RWPE2 (cell line): Measurements from ENCODE around the gene PCDHA9.
"Not testable (repeated sequence)": the region's sequence is repeated elsewhere in the genome, so short reads cannot be mapped to it uniquely, and the experiment has no call there.

Source experiments
- ATAC-seq: fragments of 200-7000 bp; cut with Tn5 transposase; 3 replicates; pipeline ENCODE4 v1.9.1; 2021; ENCODE audit warnings: low read depth
- DNase-seq: peaks from one replicate; pipeline ENCODE4 v3.0.0-alpha.2; 2020; ENCODE audit warnings: low spot score
- H3K27ac ChIP-seq: fragments of 450-650 bp; 2 replicates; pipeline ENCODE4 v1.5.1; 2017; ENCODE audit warnings: mild to moderate bottlenecking; ENCODE audit not compliant: poor library complexity, severe bottlenecking
- H3K27me3 ChIP-seq: fragments of 250-450 bp; sonication (Bioruptor Pico); 2 replicates; pipeline ENCODE4 v1.5.1; 2021; ENCODE audit warnings: mild to moderate bottlenecking, moderate library complexity; ENCODE audit not compliant: insufficient read depth, poor library complexity, severe bottlenecking
- H3K36me3 ChIP-seq: fragments of 250-450 bp; sonication (Bioruptor Pico); 2 replicates; pipeline ENCODE4 v1.5.1; 2020; ENCODE audit warnings: low read depth, mild to moderate bottlenecking, moderate library complexity
- H3K4me1 ChIP-seq: fragments of 250-450 bp; sonication (Bioruptor Pico); 2 replicates; pipeline ENCODE4 v1.5.1; 2021; ENCODE audit warnings: mild to moderate bottlenecking, moderate library complexity; ENCODE audit not compliant: insufficient read depth, poor library complexity, severe bottlenecking
- H3K4me3 ChIP-seq: fragments of 250-450 bp; sonication (Bioruptor Pico); 2 replicates; pipeline ENCODE4 v1.5.1; 2021; ENCODE audit warnings: mild to moderate bottlenecking, moderate library complexity; ENCODE audit not compliant: severe bottlenecking
- H3K9me3 ChIP-seq: fragments of 250-450 bp; sonication (Bioruptor Pico); 2 replicates; pipeline ENCODE4 v1.5.1; 2021; ENCODE audit warnings: mild to moderate bottlenecking, moderate library complexity; ENCODE audit not compliant: severe bottlenecking
- TF ChIP-seq, protein P1 (sequence below): fragments of 450-650 bp; IDR thresholded peaks from one replicate; pipeline ENCODE4 v1.5.1; 2017; ENCODE audit warnings: mild to moderate bottlenecking, moderate library complexity; ENCODE audit not compliant: poor library complexity, severe bottlenecking

PCDHA9 gene

DNA sequence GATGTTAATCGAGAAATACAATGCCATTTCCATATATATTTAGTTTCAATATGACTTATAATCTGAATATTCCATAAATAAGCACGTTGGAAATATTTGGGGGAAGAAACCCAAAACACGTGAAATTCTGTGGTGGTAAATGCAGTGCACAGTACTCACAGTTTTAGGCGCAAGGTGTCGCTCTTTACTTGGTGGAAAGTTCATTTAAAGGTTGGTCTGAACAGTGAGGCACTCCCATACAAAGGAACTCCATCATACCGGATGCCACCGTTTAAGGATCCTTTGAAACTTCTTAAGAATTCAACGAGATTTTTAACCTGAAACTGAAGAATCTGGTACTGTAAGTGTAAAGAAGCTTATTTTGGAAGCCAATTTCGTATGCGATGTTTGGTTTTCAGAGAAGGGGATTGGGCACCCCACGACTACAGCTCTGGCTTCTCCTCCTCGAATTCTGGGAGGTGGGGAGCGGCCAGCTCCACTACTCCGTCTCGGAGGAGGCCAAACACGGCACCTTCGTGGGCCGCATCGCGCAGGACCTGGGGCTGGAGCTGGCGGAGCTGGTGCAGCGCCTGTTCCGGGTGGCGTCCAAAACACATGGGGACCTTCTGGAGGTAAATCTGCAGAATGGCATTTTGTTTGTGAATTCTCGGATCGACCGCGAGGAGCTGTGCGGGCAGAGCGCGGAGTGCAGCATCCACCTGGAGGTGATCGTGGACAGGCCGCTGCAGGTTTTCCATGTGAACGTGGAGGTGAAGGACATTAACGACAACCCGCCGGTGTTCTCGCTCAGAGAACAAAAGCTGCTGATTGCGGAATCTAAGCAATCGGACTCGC, 20.8 kb downstream of the PCDHA9 start, which contains the start of gene PCDHA11:
PCDHA11 (plus strand) TSS at position 237 of the 834 bp plus-strand sequence; CDS start at position 384, 147 bp downstream.
- ATAC-seq: peak; percentile 97
- no peak within 1 kb of the TSS for H3K27ac ChIP-seq

DNA sequence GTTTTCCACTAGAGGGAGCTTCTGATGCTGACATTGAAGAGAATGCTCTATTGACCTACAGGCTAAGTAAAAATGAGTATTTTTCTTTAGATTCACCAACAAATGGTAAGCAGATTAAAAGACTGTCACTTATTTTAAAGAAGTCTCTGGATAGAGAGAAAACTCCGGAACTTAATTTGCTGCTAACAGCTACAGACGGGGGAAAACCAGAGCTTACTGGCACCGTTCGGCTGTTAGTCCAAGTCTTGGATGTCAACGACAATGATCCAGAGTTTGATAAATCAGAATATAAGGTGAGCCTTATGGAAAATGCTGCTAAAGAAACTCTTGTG, 21.3 kb downstream of the PCDHA9 start:
- Histone ChIP-seq H3K27ac (no peak overlapping the region), H3K4me3 (peak overlapping the region; percentile 23), H3K36me3 (no peaks in the 10 kb centered on the region), H3K4me1 (no peaks in the 10 kb centered on the region), H3K9me3 (no peaks in the 10 kb centered on the region), H3K27me3 (peaks cover 72% of the 10 kb centered on the region)
- ATAC-seq (0 out of 3 replicates have a peak, but pooled peaks have one; percentile 48), DNase-seq (no peak)
- TF ChIP-seq, protein P1, sequence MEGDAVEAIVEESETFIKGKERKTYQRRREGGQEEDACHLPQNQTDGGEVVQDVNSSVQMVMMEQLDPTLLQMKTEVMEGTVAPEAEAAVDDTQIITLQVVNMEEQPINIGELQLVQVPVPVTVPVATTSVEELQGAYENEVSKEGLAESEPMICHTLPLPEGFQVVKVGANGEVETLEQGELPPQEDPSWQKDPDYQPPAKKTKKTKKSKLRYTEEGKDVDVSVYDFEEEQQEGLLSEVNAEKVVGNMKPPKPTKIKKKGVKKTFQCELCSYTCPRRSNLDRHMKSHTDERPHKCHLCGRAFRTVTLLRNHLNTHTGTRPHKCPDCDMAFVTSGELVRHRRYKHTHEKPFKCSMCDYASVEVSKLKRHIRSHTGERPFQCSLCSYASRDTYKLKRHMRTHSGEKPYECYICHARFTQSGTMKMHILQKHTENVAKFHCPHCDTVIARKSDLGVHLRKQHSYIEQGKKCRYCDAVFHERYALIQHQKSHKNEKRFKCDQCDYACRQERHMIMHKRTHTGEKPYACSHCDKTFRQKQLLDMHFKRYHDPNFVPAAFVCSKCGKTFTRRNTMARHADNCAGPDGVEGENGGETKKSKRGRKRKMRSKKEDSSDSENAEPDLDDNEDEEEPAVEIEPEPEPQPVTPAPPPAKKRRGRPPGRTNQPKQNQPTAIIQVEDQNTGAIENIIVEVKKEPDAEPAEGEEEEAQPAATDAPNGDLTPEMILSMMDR: no peak

More for the DNA sequence above, 20.8 kb downstream of the PCDHA9 start, which contains the start of gene PCDHA11:
- TF ChIP-seq, protein P1: peak; percentile 84
- DNase-seq: no peak
- H3K9me3 ChIP-seq: no peaks in the 10 kb centered on the region
- no peaks in the 10 kb centered on the region for H3K4me1 ChIP-seq
- H3K36me3 ChIP-seq: no peaks in the 10 kb centered on the region
- H3K27me3 ChIP-seq: peaks cover 75% of the 10 kb centered on the region
- peak within 1 kb of the TSS; percentile 23 for H3K4me3 ChIP-seq

DNA sequence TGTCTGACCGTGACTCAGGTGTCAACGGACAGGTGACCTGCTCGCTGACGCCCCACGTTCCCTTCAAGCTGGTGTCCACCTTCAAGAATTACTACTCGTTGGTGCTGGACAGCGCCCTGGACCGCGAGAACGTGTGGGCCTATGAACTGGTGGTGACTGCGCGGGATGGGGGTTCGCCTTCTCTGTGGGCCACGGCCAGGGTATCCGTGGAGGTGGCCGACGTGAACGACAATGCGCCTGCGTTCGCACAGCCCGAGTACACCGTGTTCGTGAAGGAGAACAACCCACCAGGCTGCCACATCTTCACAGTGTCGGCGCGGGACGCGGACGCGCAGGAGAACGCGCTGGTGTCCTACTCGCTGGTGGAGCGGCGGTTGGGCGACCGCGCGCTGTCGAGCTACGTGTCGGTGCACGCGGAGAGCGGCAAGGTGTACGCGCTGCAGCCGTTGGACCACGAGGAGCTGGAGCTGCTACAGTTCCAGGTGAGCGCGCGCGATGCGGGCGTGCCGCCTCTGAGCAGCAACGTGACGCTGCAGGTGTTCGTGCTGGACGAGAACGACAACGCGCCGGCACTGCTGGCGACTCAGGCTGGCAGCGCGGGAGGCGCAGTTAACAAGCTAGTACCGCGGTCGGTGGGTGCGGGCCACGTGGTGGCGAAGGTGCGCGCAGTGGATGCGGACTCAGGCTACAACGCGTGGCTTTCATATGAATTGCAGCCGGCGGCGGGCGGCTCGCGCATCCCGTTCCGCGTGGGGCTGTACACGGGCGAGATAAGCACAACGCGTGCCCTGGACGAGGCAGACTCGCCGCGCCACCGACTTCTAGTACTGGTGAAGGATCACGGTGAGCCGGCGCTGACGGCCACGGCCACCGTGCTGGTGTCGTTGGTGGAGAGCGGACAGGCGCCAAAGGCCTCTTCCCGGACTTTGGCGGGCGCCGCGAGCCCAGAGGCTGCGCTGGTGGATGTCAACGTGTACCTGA, 22.3 kb downstream of the PCDHA9 start:
- Histone ChIP-seq H3K4me3 (no peak overlapping the region), H3K4me1 (no peaks in the 10 kb centered on the region), H3K9me3 (no peaks in the 10 kb centered on the region), H3K27me3 (peaks cover 69% of the 10 kb centered on the region), H3K27ac (no peak overlapping the region), H3K36me3 (no peaks in the 10 kb centered on the region)
- DNase-seq: peak; percentile 59
- ATAC-seq: no peak
- TF ChIP-seq, protein P1: no peak

DNA sequence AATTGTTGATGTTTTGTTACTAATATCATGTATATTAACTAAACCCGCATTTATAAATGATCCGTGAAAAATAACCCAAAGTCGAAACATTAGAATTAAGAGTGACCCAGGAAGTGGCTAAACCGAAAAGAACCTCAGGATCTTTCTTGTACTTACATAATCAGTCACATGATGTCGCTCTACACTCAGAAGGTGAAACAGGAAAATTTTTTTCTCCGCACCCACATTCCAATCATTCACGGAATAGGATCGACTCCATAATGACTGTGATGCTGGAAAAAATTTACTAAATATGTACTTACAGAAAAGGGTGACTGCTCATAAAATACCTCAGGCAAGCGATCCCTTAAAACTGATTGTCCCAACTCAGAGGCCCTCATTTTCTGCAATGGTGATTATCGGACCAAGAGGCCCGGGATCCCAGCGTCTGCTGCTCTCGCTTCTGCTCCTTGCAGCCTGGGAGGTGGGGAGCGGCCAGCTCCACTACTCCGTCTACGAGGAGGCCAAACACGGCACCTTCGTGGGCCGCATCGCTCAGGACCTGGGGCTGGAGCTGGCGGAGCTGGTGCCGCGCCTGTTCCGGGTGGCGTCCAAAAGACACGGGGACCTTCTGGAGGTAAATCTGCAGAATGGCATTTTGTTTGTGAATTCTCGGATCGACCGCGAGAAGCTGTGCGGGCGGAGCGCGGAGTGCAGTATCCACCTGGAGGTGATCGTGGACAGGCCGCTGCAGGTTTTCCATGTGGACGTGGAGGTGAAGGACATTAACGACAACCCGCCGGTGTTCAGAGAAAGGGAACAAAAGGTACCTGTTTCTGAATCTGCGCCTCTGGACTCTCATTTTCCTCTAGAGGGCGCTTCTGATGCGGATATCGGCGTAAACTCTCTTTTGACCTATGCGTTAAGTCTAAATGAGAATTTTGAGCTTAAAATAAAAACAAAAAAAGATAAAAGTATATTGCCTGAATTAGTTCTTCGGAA, 27.2 kb downstream of the PCDHA9 start, which contains the start of gene PCDHA12:
PCDHA12 (plus strand) TSS at position 224 of the 981 bp plus-strand sequence; CDS start at position 389, 165 bp downstream.
- no peaks in the 10 kb centered on the region for H3K4me1 ChIP-seq
- peak within 1 kb of the TSS; percentile 3 for H3K27ac ChIP-seq
- peaks cover 45% of the 10 kb centered on the region for H3K27me3 ChIP-seq
- TF ChIP-seq, protein P1: peak; percentile 82
- DNase-seq (peak; percentile 54), ATAC-seq (peak; percentile 80)
- H3K4me3 ChIP-seq: peak within 1 kb of the TSS; percentile 32
- peaks cover 2% of the 10 kb centered on the region for H3K9me3 ChIP-seq
- no peaks in the 10 kb centered on the region for H3K36me3 ChIP-seq

DNA sequence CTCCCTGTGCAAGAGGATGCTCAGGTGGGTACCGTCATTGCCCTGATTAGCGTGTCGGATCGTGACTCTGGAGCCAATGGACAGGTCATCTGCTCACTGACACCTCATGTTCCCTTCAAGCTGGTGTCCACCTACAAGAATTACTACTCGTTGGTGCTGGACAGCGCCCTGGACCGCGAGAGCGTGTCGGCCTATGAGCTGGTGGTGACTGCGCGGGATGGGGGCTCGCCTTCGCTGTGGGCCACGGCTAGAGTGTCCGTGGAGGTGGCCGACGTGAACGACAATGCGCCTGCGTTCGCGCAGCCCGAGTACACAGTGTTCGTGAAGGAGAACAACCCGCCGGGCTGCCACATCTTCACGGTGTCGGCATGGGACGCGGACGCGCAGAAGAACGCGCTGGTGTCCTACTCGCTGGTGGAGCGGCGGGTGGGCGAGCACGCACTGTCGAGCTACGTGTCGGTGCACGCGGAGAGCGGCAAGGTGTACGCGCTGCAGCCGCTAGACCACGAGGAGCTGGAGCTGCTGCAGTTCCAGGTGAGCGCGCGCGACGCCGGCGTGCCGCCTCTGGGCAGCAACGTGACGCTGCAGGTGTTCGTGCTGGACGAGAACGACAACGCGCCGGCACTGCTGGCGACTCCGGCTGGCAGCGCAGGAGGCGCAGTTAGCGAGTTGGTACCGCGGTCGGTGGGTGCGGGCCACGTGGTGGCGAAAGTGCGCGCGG, 28.5 kb downstream of the PCDHA9 start:
- not testable (repeated sequence) for ATAC-seq, H3K36me3 ChIP-seq
- peak; percentile 55 for DNase-seq

More for the DNA sequence above, 28.5 kb downstream of the PCDHA9 start:
- H3K27ac ChIP-seq, H3K4me3 ChIP-seq, H3K4me1 ChIP-seq, H3K9me3 ChIP-seq: not testable (repeated sequence)
- H3K27me3 ChIP-seq: peaks cover 40% of the 10 kb centered on the region
